ENCODE results near the gene ITGA5. TPM values are rescaled to one million over a fixed set of nuclear protein-coding genes. Genes with fewer than 3 reads are reported as not detected.

Gene ITGA5
- total RNA-seq, 2 donors from 2014 or later, result 7.8 to 120 TPM

DNA sequence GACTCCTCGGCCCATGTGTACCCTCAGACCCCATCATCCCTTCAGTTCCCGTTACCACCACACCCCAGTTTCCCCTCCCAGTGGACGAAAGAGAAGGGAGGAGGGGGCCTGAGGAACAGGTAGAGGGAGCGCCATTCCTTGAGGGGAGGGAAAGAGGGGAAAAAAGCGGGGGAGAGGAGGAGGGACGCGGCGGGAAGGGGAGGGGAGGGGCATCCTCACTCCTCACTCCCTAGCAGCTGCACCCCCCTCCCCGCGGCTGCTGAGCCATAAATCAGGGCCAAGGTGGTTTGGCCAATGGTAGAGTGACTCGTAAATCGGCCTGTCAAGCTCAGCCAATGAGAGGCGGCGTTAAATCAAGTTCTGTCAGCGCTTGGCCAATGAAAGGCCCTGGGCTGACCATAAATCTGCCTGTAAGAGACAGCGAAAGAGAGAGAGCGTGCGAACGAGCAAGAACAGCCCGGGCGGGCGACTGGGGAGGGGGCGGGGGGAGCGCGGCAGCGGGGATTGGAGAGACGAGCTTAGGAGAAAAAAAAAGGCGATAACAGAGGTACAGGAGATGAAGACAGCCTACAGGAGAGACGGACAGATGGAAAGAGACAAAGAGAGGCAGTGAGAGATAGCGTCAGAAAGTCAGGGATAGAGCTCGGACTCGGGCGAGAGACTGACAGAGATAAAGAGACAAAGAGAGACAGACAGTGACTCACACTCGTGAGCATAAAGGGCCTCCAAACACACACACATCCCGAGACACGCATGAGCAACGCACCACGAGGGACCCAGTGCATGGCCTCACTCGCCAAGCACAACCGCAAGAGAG lies 59.9 kb downstream of the ITGA5 start:
- H3K27me3 ChIP-seq, result no peaks in the 10 kb centered on the region
- H3K36me3 ChIP-seq, result no peaks in the 10 kb centered on the region
- peak overlapping the region; percentile 75 for H3K27ac ChIP-seq
- TF ChIP-seq, protein P1, sequence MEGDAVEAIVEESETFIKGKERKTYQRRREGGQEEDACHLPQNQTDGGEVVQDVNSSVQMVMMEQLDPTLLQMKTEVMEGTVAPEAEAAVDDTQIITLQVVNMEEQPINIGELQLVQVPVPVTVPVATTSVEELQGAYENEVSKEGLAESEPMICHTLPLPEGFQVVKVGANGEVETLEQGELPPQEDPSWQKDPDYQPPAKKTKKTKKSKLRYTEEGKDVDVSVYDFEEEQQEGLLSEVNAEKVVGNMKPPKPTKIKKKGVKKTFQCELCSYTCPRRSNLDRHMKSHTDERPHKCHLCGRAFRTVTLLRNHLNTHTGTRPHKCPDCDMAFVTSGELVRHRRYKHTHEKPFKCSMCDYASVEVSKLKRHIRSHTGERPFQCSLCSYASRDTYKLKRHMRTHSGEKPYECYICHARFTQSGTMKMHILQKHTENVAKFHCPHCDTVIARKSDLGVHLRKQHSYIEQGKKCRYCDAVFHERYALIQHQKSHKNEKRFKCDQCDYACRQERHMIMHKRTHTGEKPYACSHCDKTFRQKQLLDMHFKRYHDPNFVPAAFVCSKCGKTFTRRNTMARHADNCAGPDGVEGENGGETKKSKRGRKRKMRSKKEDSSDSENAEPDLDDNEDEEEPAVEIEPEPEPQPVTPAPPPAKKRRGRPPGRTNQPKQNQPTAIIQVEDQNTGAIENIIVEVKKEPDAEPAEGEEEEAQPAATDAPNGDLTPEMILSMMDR (IDR thresholded peaks at IDR 0.05), result no peak
- no peaks in the 10 kb centered on the region for H3K9me3 ChIP-seq
- H3K4me3 ChIP-seq, result peak overlapping the region; percentile 41
- DNase-seq, result peak; percentile 97
- no peaks in the 10 kb centered on the region for H3K4me1 ChIP-seq
- H3K9ac ChIP-seq (ENCODE audit: low read depth in 2 of 2, low read length in 2 of 2), result peak overlapping the region; percentile 81 to 89
- intact Hi-C loops (cut with DNase I), result loop anchor here (10.0 kb wide), 1 partner anchor 354 kb away; the partner anchor contains the start of genes HOXC8 and HOXC9

- intact Hi-C loops (cut with DNase I), result loop anchor here (10.0 kb wide), 1 partner anchor 354 kb away; the partner anchor contains the start of genes HOXC8 and HOXC9
- Histone ChIP-seq H3K4me1 (no peaks in the 10 kb centered on the region), H3K27ac (peak overlapping the region; percentile 75), H3K36me3 (no peaks in the 10 kb centered on the region), H3K9me3 (no peaks in the 10 kb centered on the region), H3K27me3 (no peaks in the 10 kb centered on the region), H3K4me3 (peak overlapping the region; percentile 41), H3K9ac (ENCODE audit: low read depth in 2 of 2, low read length in 2 of 2) (peak overlapping the region; percentile 81 to 89)
- no peak for DNase-seq
- TF ChIP-seq, protein P1 (IDR thresholded peaks at IDR 0.05), result no peak
These were observed 60.7 kb downstream of the ITGA5 start for GRCh38 chr12:54358191-54358944.

- no peaks in the 10 kb centered on the region for H3K9me3 ChIP-seq
- no peak overlapping the region for H3K4me3 ChIP-seq
- no peak overlapping the region for H3K27ac ChIP-seq
- intact Hi-C loops (cut with DNase I), result loop anchor here (10.0 kb wide), 1 partner anchor 353 kb away; the partner anchor contains the start of genes HOXC8 and HOXC9
- no peaks in the 10 kb centered on the region for H3K36me3 ChIP-seq
- no peak for DNase-seq
- H3K9ac ChIP-seq (ENCODE audit: low read depth in 2 of 2, low read length in 2 of 2), result peak overlapping the region in 1 of 2 donors; percentile 81
- TF ChIP-seq, protein P1 (IDR thresholded peaks at IDR 0.05), result no peak
- H3K27me3 ChIP-seq, result no peaks in the 10 kb centered on the region
- H3K4me1 ChIP-seq, result no peaks in the 10 kb centered on the region
These were observed 61.4 kb downstream of the ITGA5 start for GRCh38 chr12:54357506-54358190.

GRCh38 chr12:54356951-54357356 lies 62.1 kb downstream of the ITGA5 start:
- no peaks in the 10 kb centered on the region for H3K27me3 ChIP-seq
- intact Hi-C loops (cut with DNase I), result loop anchor here (10.0 kb wide), 1 partner anchor 352 kb away; the partner anchor contains the start of genes HOXC8 and HOXC9
- no peaks in the 10 kb centered on the region for H3K36me3 ChIP-seq

More at GRCh38 chr12:54356951-54357356, 62.1 kb downstream of the ITGA5 start:
- H3K4me1 ChIP-seq, result no peaks in the 10 kb centered on the region
- H3K4me3 ChIP-seq, result no peak overlapping the region
- TF ChIP-seq, protein P1 (IDR thresholded peaks at IDR 0.05), result no peak
- H3K27ac ChIP-seq, result no peak overlapping the region
- no peak for DNase-seq
- no peaks in the 10 kb centered on the region for H3K9me3 ChIP-seq
- no peak overlapping the region for H3K9ac ChIP-seq (ENCODE audit: low read depth in 2 of 2, low read length in 2 of 2)
